Adrenal gland (tissue), 12 donors: ENCODE measurements around the gene TICAM1. TPM values are rescaled to one million over a fixed set of nuclear protein-coding genes. Genes with fewer than 3 reads are reported as not detected.
A peak's percentile ranks its signal among the peaks of the same experiment; 100 is the strongest.
"Not testable (repeated sequence)": the region's sequence is repeated elsewhere in the genome, so short reads cannot be mapped to it uniquely, and the experiment has no call there.

Experiments used
- DNase-seq, 7 donors: peaks; one replicate each; pipeline ENCODE4 v3.0.0-alpha.2; 2019 to 2020
- H3K27ac ChIP-seq, 5 donors: fragments of 200-600 bp; sonication (generic) in 4 of 5; 1 replicate in 3 of 5; 2 replicates in 2 of 5; pipeline versions ENCODE4 v1.5.1 to v1.8.0; 2016 to 2020; ENCODE audit warnings: mild to moderate bottlenecking in 1 of 5
- H3K27me3 ChIP-seq: fragments of 200-600 bp; 2 replicates; pipeline ENCODE4 v1.8.0; 2021
- H3K36me3 ChIP-seq, 2 donors: fragments of 200-600 bp; replicated peaks in 1 of 2; 1 replicate in 1 of 2; 2 replicates in 1 of 2; pipeline versions ENCODE4 v1.5.1 to v1.8.0; 2018 to 2022
- H3K4me1 ChIP-seq, 2 donors: fragments of 200-600 bp; replicated peaks in 1 of 2; 1 replicate in 1 of 2; 2 replicates in 1 of 2; pipeline versions ENCODE4 v1.5.1 to v1.8.0; 2018 to 2021
- H3K4me3 ChIP-seq, 4 donors: fragments of 200-600 bp; sonication (generic) in 3 of 4; one replicate each; pipeline ENCODE4 v1.5.1; 2016 to 2018
- H3K9me3 ChIP-seq, 3 donors: fragments of 200-600 bp; sonication (generic) in 1 of 3; replicated peaks in 1 of 3; 1 replicate in 2 of 3; 2 replicates in 1 of 3; pipeline versions ENCODE4 v1.5.1 to v1.8.0; 2016 to 2021
- CTCF ChIP-seq, 6 experiments: fragments of 450-650 bp in 4 of 6; fragments of 200-600 bp in 2 of 6; sonication (generic) in 1 of 6; IDR thresholded peaks; 1 replicate in 5 of 6; 2 replicates in 1 of 6; pipeline versions ENCODE4 v1.5.1 to v1.8.0; 2016 to 2021; ENCODE audit warnings: antibody characterized with exemption in 6 of 6, mild to moderate bottlenecking in 2 of 6, moderate library complexity in 1 of 6
- POLR2A ChIP-seq, 2 donors: fragments of 450-650 bp; IDR thresholded peaks; one replicate each; pipeline ENCODE4 v1.6.1; 2017; ENCODE audit warnings: antibody characterized with exemption in 2 of 2, mild to moderate bottlenecking in 2 of 2, moderate library complexity in 1 of 2
- WGBS, 4 donors: extraction: QIAGEN DNeasy Blood & Tissue Kit in 2 of 4; methylation state at CpG; one replicate each; pipeline versions ENCODE4 v1.1.5 to v1.1.7; 2013 to 2017; 5-methylcytosine and 5-hydroxymethylcytosine counted together
- intact Hi-C, 2 donors: fragments of 100-400 bp; cut with DNase I; formaldehyde crosslinking; loops; one replicate each; pipeline versions ENCODE4 v1.14.1 to v1.15.0; 2022 to 2023
- polyA plus RNA-seq, 3 donors: library from polyadenylated mRNA; stranded (reverse); fragments of 200-250 nt in 2 of 3; fragments of 350-450 nt in 1 of 3; fragmentation: Illumina TruSeq in 1 of 3; extraction: RNeasy Lipid Tissue Mini Kit (QIAGEN cat#74804) in 1 of 3; gene quantifications; one replicate each; pipeline ENCODE4 v1.2.3, GENCODE V29; 2013 to 2014
- total RNA-seq, 9 donors: library from RNA; depleted of rRNA in 4 of 9; stranded (reverse); fragments of >200 nt in 4 of 9; fragments of 120-200 nt in 1 of 9; fragmentation: NEBNext Ultra II Directional in 1 of 9; extraction: Animal tissue kit (Norgen Biotek cat#: 25700) in 1 of 9; gene quantifications; one replicate each; pipeline versions ENCODE4 v1.1.0 to v1.2.4, GENCODE V29; 2013 to 2023
- donor health status: healthy with polysubstance abuse.
- donor health status: Bipolar disorder and iron deficiency.
- donor health status: DM: yes; HTN: yes; CAD: no.
- donor health status: DM: no; HTN: no; CAD: no.
- donor health status: DM: no; HTN: no; CAD: no.
- donor health status: DM: yes; HTN: yes; CAD: no.

The TICAM1 gene
- total and polyA plus RNA-seq, 12 donors: 0.61 to 12.0 (median 6.8) TPM

- peak overlapping the region in 2 of 5 donors; percentile 39 to 75 for H3K27ac ChIP-seq
- 69 to 86% (median 82%) methylated on average over 6 to 10 of the region's 10 CpGs for WGBS, 4 donors
- DNase-seq: no peak
- peaks cover 0 to 7% of the 10 kb centered on the region in 2 donors for H3K4me1 ChIP-seq
- H3K36me3 ChIP-seq: peaks cover 0 to 62% of the 10 kb centered on the region in 2 donors
- TF ChIP-seq CTCF (IDR thresholded peaks at IDR 0.05) (no peak), POLR2A (IDR thresholded peaks at IDR 0.05) (no peak)
- intact Hi-C loops: no loop called here
- H3K9me3 ChIP-seq: no peaks in the 10 kb centered on the region
- H3K4me3 ChIP-seq: no peak overlapping the region
- H3K27me3 ChIP-seq: no peaks in the 10 kb centered on the region
These were observed 13.1 kb upstream of the TICAM1 start for GRCh38 chr19:4844348-4845179.

- Histone ChIP-seq H3K27me3 (no peaks in the 10 kb centered on the region), H3K36me3 (peaks cover 0 to 71% of the 10 kb centered on the region in 2 donors), H3K9me3 (no peaks in the 10 kb centered on the region), H3K27ac (no peak overlapping the region), H3K4me1 (peaks cover 0 to 7% of the 10 kb centered on the region in 2 donors), H3K4me3 (no peak overlapping the region)
- whole genome bisulfite sequencing, 4 donors: 91 to 97% (median 96%) methylated on average over 6 of the region's 6 CpGs
- no peak for TF ChIP-seq CTCF (IDR thresholded peaks at IDR 0.05)
- no peak for TF ChIP-seq POLR2A (IDR thresholded peaks at IDR 0.05)
- DNase-seq: no peak
- intact Hi-C loops: no loop called here
These were observed 12.1 kb upstream of the TICAM1 start for GRCh38 chr19:4843647-4843965.

GRCh38 chr19:4839192-4839591 lies 7.7 kb upstream of the TICAM1 start:
- H3K27me3 ChIP-seq: no peaks in the 10 kb centered on the region
- no peaks in the 10 kb centered on the region for H3K9me3 ChIP-seq
- H3K36me3 ChIP-seq: peaks cover 0 to 46% of the 10 kb centered on the region in 2 donors
- H3K4me3 ChIP-seq: no peak overlapping the region
- TF ChIP-seq CTCF (IDR thresholded peaks at IDR 0.05) (no peak), POLR2A (IDR thresholded peaks at IDR 0.05) (no peak)
- no peak for DNase-seq
- WGBS, 4 donors: 92 to 97% (median 94%) methylated on average over 14 to 17 of the region's 17 CpGs
- H3K4me1 ChIP-seq: peaks cover 0 to 7% of the 10 kb centered on the region in 2 donors
- H3K27ac ChIP-seq: no peak overlapping the region
- intact Hi-C loops: no loop called here

GRCh38 chr19:4832776-4833175 lies 1.3 kb upstream of the TICAM1 start:
- H3K36me3 ChIP-seq: no peaks in the 10 kb centered on the region
- H3K27ac ChIP-seq: no peak overlapping the region
- H3K4me1 ChIP-seq: peaks cover 4 to 10% of the 10 kb centered on the region in 2 donors
- intact Hi-C loops: no loop called here
- WGBS, 4 donors: 73 to 89% (median 86%) methylated on average over 5 of the region's 5 CpGs
- H3K9me3 ChIP-seq: no peaks in the 10 kb centered on the region
- no peak overlapping the region for H3K4me3 ChIP-seq
- TF ChIP-seq POLR2A (IDR thresholded peaks at IDR 0.05) (no peak), CTCF (IDR thresholded peaks at IDR 0.05) (no peak)
- no peaks in the 10 kb centered on the region for H3K27me3 ChIP-seq
- DNase-seq: no peak

- H3K36me3 ChIP-seq, intact Hi-C loops, DNase-seq, H3K9me3 ChIP-seq, H3K27me3 ChIP-seq: not testable (repeated sequence)
- Histone ChIP-seq H3K27ac (peak overlapping the region in 4 of 5 donors; percentile 73 to 90 (median 86)), H3K4me3 (peak overlapping the region; percentile 65 to 95 (median 88)), H3K4me1 (peaks cover 4 to 10% of the 10 kb centered on the region in 2 donors)
- WGBS, 4 donors: 25 to 27% (median 25%) methylated on average over 9 of the region's 9 CpGs
These were observed 448 bp upstream of the TICAM1 start for GRCh38 chr19:4831979-4832340.
